ENCODE results near the gene MT4.

The MT4 gene

GRCh38 chr16:56605475-56605874 is 40.6 kb downstream of the MT4 start:
- no peak for DNase-seq

GRCh38 chr16:56606071-56606475 is 41.2 kb downstream of the MT4 start:
- no peak for DNase-seq

GRCh38 chr16:56606476-56607108 is 41.7 kb downstream of the MT4 start:
- DNase-seq, result no peak

- DNase-seq, result peak; percentile 47
These were observed 42.3 kb downstream of the MT4 start for GRCh38 chr16:56607109-56607618.

GRCh38 chr16:56607675-56608042 is 42.8 kb downstream of the MT4 start:
- no peak for DNase-seq

- peak; percentile 93 for DNase-seq
These were observed 43.4 kb downstream of the MT4 start, which contains the start of gene MT2A for GRCh38 chr16:56608043-56608875. MT2A (plus strand) TSS chr16:56608584; CDS start chr16:56608656, 72 bp downstream.

GRCh38 chr16:56608876-56609462 is 44.1 kb downstream of the MT4 start:
- DNase-seq, result peak; percentile 53

- peak; percentile 75 for DNase-seq
These were observed 44.6 kb downstream of the MT4 start for GRCh38 chr16:56609463-56609921.

GRCh38 chr16:56610017-56610608 is 45.2 kb downstream of the MT4 start:
- no peak for DNase-seq

GRCh38 chr16:56610609-56611111 is 45.8 kb downstream of the MT4 start:
- no peak for DNase-seq

GRCh38 chr16:56611281-56611833 is 46.5 kb downstream of the MT4 start:
- DNase-seq, result no peak

GRCh38 chr16:56613706-56614105 is 48.8 kb downstream of the MT4 start:
- DNase-seq, result no peak

- no peak for DNase-seq
These were observed 49.7 kb downstream of the MT4 start for GRCh38 chr16:56614549-56614991.

- DNase-seq, result no peak
These were observed 50.5 kb downstream of the MT4 start for GRCh38 chr16:56615353-56615752.

GRCh38 chr16:56616608-56617211 is 51.8 kb downstream of the MT4 start:
- DNase-seq, result no peak

GRCh38 chr16:56617212-56618085 is 52.6 kb downstream of the MT4 start:
- peak; percentile 73 for DNase-seq

- DNase-seq, result peak; percentile 1
These were observed 53.3 kb downstream of the MT4 start for GRCh38 chr16:56618138-56618537.
